GM23338 (cell line): ENCODE data around the gene RPS18. TPM values are rescaled to one million over a fixed set of nuclear protein-coding genes. Genes with fewer than 3 reads are reported as not detected.

Experiments
- ATAC-seq: fragments of 200-7000 bp; cut with Tn5 transposase; 3 replicates; pipeline ENCODE4 v1.9.1; 2020
- DNase-seq: peaks from one replicate; pipeline ENCODE4 v3.0.0-alpha.2; 2015; ENCODE audit warnings: low spot score
- H2AFZ ChIP-seq: fragments of 200-600 bp; sonication (generic); 2 replicates; pipeline ENCODE4 v1.8.0; 2016; ENCODE audit warnings: antibody characterized with exemption, mild to moderate bottlenecking, moderate library complexity
- H3F3A ChIP-seq: fragments of 200-600 bp; sonication (generic); replicated peaks from 2 replicates; pipeline ENCODE4 v1.8.0; 2017; ENCODE audit warnings: antibody characterized with exemption, mixed run types, low read depth
- H3K27ac ChIP-seq: fragments of 200-600 bp; sonication (generic); 2 replicates; pipeline ENCODE4 v1.6.1; 2016; ENCODE audit warnings: low read depth
- H3K27me3 ChIP-seq: fragments of 200-600 bp; sonication (generic); 2 replicates; pipeline ENCODE4 v1.8.0; 2016; ENCODE audit warnings: mild to moderate bottlenecking, mixed run types, moderate library complexity; ENCODE audit not compliant: insufficient read depth
- H3K36me3 ChIP-seq: fragments of 200-600 bp; sonication (generic); 2 replicates; pipeline ENCODE4 v1.8.0; 2016; ENCODE audit warnings: mild to moderate bottlenecking; ENCODE audit not compliant: insufficient read depth
- H3K4me1 ChIP-seq: fragments of 200-600 bp; sonication (generic); 2 replicates; pipeline ENCODE4 v1.8.0; 2016; ENCODE audit warnings: mild to moderate bottlenecking, moderate library complexity; ENCODE audit not compliant: insufficient read depth
- H3K4me2 ChIP-seq: fragments of 200-600 bp; sonication (generic); 2 replicates; pipeline ENCODE4 v1.7.1; 2017; ENCODE audit warnings: mixed run types
- H3K4me3 ChIP-seq: fragments of 200-600 bp; sonication (generic); 2 replicates; pipeline ENCODE4 v1.6.1; 2016; ENCODE audit warnings: mixed run types
- H3K79me2 ChIP-seq: fragments of 200-600 bp; sonication (generic); replicated peaks from 2 replicates; pipeline ENCODE4 v1.8.0; 2017; ENCODE audit warnings: mild to moderate bottlenecking; ENCODE audit not compliant: insufficient read depth
- H3K9me2 ChIP-seq: fragments of 200-600 bp; sonication (generic); 2 replicates; pipeline ENCODE4 v1.8.0; 2017; ENCODE audit not compliant: insufficient read depth
- H4K20me1 ChIP-seq: fragments of 200-600 bp; sonication (generic); replicated peaks from 2 replicates; pipeline ENCODE4 v1.8.0; 2017; ENCODE audit warnings: mild to moderate bottlenecking; ENCODE audit not compliant: insufficient read depth
- H3K27ac Mint-ChIP-seq: 2 replicates; pipeline ENCODE4 v1.8.0; 2020; ENCODE audit warnings: inconsistent platforms, mild to moderate bottlenecking, moderate library complexity, mixed read lengths
- H3K27me3 Mint-ChIP-seq: 3 replicates; pipeline ENCODE4 v1.8.0; 2022; ENCODE audit warnings: low read depth, mild to moderate bottlenecking, moderate library complexity, mixed read lengths, inconsistent platforms; ENCODE audit not compliant: insufficient read depth, poor library complexity
- H3K36me3 Mint-ChIP-seq: 3 replicates; pipeline ENCODE4 v1.8.0; 2021; ENCODE audit warnings: low read depth, mild to moderate bottlenecking, inconsistent platforms, moderate library complexity, mixed read lengths
- H3K4me1 Mint-ChIP-seq: 3 replicates; pipeline ENCODE4 v1.8.0; 2020; ENCODE audit warnings: mild to moderate bottlenecking, inconsistent platforms, mixed read lengths
- H3K4me3 Mint-ChIP-seq: 3 replicates; pipeline ENCODE4 v1.8.0; 2021; ENCODE audit warnings: moderate library complexity, mild to moderate bottlenecking, inconsistent platforms, mixed read lengths
- H3K9me3 Mint-ChIP-seq: 3 replicates; pipeline ENCODE4 v1.8.0; 2020; ENCODE audit warnings: moderate library complexity, mild to moderate bottlenecking, inconsistent platforms, mixed read lengths
- POLR2AphosphoS5 ChIP-seq: IDR thresholded peaks from 2 replicates; pipeline ENCODE4 v1.6.1; 2016; ENCODE audit warnings: antibody characterized with exemption, low read depth
- ZNF114 ChIP-seq: fragments of 250-450 bp; sonication (Bioruptor Pico); IDR thresholded peaks from 2 replicates; pipeline ENCODE4 v1.5.0; 2020; ENCODE audit warnings: mild to moderate bottlenecking, moderate library complexity
- polyA plus RNA-seq: library from polyadenylated mRNA; unstranded; fragments of >200 nt; fragmentation: Nextera tagmentation; extraction: Ambion mirVana; gene quantifications from 2 replicates; pipeline ENCODE4 v1.2.1, GENCODE V29; 2016
- total RNA-seq: library from RNA; depleted of rRNA; stranded (reverse); fragments of >200 nt; shearing (Covaris generic); gene quantifications from 2 replicates; pipeline ENCODE4 v1.2.3, GENCODE V29; 2014
- TF ChIP-seq, protein P1 (sequence below): fragments of 250-450 bp; sonication (Bioruptor Pico); IDR thresholded peaks from 2 replicates; pipeline ENCODE4 v1.5.0; 2020; ENCODE audit warnings: mild to moderate bottlenecking, moderate library complexity
- TF ChIP-seq, protein P2 (sequence below): IDR thresholded peaks from 2 replicates; pipeline ENCODE4 v1.6.1; 2016; ENCODE audit warnings: antibody characterized with exemption

RPS18 gene
- total and polyA plus RNA-seq, 2 experiments from 2014 or later, result 2,133 to 4,776 TPM

DNA sequence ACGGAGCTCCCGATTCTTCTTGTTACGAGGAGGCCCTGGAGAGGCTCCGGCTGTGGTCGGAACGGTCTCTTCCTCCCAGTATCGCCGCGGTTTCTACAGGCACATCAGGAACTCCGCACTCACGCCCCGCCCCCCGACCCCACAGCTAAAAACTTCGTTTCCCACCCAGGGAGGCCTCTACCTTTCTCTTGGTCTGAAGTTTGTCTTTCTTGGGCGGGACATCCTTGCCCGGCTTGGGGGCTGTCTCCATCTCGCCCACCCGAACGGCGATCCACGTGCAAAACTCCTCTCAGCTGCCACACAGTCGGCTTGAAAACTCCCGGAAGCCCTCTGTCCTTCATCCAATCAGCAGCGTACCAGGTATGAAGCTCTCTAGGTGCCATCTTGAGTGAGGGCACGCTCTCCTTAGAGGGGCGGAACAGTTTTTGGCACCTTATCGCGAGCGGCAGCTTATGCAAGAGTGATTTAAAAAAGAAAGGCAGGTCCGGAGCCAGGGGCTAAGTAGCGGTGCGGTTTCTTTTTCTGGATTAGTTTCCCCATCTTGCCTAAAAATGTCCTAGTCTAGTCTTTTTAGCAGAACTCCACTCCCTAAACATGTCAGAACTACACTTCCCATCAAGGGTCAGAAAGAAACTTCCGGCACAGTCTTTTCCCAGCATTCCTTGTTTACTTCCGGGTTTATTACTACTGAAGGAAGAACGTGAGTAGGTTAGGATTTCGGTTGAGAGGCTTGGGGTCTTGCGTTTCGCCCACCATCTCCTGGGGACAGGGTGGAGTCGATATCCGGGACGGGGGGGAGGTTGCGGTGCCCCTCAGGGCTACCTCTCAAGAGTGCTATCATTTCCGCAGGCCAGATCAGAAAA is 17.3 kb downstream of the RPS18 start, which contains the start of the genes PFDN6 and WDR46:
TSS of gene PFDN6 (plus strand) at position 681 of the 863 bp plus-strand sequence. CDS start 256 bp downstream, outside the sequence.
TSS of gene WDR46 (minus strand) at position 319 of the 863 bp plus-strand sequence. CDS start at position 250, 69 bp downstream.
- Histone ChIP-seq H2AFZ (peak within 1 kb of the TSS; percentile 57), H4K20me1 (peaks cover 17% of the 10 kb centered on the region), H3K79me2 (peaks cover 39% of the 10 kb centered on the region), H3K4me3 (peak within 1 kb of the TSS; percentile 68), H3K4me2 (peak within 1 kb of the TSS; percentile 97), H3K27ac (no peak within 1 kb of the TSS), H3K4me1 (peaks cover 13% of the 10 kb centered on the region), H3K36me3 (peaks cover 25% of the 10 kb centered on the region), H3K27me3 (no peaks in the 10 kb centered on the region), H3K9me2 (no peaks in the 10 kb centered on the region), H3F3A (peaks cover 6% of the 10 kb centered on the region; the same call in 1 of the 2 replicates)
- Mint-ChIP-seq H3K27me3 (peaks cover 2% of the 10 kb centered on the region), H3K36me3 (peaks cover 56% of the 10 kb centered on the region), H3K27ac (peak within 1 kb of the TSS; percentile 90), H3K9me3 (no peaks in the 10 kb centered on the region), H3K4me1 (peaks cover 16% of the 10 kb centered on the region), H3K4me3 (peak within 1 kb of the TSS; percentile 96)
- ATAC-seq (peak; percentile 97), DNase-seq (peak; percentile 95)
- TF ChIP-seq, protein P1, sequence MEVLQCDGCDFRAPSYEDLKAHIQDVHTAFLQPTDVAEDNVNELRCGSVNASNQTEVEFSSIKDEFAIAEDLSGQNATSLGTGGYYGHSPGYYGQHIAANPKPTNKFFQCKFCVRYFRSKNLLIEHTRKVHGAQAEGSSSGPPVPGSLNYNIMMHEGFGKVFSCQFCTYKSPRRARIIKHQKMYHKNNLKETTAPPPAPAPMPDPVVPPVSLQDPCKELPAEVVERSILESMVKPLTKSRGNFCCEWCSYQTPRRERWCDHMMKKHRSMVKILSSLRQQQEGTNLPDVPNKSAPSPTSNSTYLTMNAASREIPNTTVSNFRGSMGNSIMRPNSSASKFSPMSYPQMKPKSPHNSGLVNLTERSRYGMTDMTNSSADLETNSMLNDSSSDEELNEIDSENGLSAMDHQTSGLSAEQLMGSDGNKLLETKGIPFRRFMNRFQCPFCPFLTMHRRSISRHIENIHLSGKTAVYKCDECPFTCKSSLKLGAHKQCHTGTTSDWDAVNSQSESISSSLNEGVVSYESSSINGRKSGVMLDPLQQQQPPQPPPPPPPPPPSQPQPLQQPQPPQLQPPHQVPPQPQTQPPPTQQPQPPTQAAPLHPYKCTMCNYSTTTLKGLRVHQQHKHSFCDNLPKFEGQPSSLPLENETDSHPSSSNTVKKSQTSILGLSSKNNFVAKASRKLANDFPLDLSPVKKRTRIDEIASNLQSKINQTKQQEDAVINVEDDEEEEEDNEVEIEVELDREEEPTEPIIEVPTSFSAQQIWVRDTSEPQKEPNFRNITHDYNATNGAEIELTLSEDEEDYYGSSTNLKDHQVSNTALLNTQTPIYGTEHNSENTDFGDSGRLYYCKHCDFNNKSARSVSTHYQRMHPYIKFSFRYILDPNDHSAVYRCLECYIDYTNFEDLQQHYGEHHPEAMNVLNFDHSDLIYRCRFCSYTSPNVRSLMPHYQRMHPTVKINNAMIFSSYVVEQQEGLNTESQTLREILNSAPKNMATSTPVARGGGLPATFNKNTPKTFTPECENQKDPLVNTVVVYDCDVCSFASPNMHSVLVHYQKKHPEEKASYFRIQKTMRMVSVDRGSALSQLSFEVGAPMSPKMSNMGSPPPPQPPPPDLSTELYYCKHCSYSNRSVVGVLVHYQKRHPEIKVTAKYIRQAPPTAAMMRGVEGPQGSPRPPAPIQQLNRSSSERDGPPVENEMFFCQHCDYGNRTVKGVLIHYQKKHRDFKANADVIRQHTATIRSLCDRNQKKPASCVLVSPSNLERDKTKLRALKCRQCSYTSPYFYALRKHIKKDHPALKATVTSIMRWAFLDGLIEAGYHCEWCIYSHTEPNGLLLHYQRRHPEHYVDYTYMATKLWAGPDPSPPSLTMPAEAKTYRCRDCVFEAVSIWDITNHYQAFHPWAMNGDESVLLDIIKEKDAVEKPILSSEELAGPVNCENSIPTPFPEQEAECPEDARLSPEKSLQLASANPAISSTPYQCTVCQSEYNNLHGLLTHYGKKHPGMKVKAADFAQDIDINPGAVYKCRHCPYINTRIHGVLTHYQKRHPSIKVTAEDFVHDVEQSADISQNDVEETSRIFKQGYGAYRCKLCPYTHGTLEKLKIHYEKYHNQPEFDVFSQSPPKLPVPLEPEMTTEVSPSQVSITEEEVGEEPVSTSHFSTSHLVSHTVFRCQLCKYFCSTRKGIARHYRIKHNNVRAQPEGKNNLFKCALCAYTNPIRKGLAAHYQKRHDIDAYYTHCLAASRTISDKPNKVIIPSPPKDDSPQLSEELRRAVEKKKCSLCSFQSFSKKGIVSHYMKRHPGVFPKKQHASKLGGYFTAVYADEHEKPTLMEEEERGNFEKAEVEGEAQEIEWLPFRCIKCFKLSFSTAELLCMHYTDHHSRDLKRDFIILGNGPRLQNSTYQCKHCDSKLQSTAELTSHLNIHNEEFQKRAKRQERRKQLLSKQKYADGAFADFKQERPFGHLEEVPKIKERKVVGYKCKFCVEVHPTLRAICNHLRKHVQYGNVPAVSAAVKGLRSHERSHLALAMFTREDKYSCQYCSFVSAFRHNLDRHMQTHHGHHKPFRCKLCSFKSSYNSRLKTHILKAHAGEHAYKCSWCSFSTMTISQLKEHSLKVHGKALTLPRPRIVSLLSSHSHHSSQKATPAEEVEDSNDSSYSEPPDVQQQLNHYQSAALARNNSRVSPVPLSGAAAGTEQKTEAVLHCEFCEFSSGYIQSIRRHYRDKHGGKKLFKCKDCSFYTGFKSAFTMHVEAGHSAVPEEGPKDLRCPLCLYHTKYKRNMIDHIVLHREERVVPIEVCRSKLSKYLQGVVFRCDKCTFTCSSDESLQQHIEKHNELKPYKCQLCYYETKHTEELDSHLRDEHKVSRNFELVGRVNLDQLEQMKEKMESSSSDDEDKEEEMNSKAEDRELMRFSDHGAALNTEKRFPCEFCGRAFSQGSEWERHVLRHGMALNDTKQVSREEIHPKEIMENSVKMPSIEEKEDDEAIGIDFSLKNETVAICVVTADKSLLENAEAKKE (CRISPR knock-in tag), result no peak
- TF ChIP-seq POLR2AphosphoS5 (peak; percentile 73; the same call in 1 of the 2 replicates), ZNF114 (CRISPR knock-in tag) (no peak)
- TF ChIP-seq, protein P2, sequence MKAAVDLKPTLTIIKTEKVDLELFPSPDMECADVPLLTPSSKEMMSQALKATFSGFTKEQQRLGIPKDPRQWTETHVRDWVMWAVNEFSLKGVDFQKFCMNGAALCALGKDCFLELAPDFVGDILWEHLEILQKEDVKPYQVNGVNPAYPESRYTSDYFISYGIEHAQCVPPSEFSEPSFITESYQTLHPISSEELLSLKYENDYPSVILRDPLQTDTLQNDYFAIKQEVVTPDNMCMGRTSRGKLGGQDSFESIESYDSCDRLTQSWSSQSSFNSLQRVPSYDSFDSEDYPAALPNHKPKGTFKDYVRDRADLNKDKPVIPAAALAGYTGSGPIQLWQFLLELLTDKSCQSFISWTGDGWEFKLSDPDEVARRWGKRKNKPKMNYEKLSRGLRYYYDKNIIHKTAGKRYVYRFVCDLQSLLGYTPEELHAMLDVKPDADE, result peak; percentile 98
